Mucosa of descending colon (tissue), 3 donors: ENCODE results near the gene KCTD14. TPM values are rescaled to one million over a fixed set of nuclear protein-coding genes. Genes with fewer than 3 reads are reported as not detected.

Experiments
- ATAC-seq: fragments of 200-7000 bp; cut with Tn5 transposase; one replicate; pipeline ENCODE4 v1.9.1; 2020; ENCODE audit warnings: mild to moderate bottlenecking, moderate library complexity
- DNase-seq, 3 donors: peaks; one replicate each; pipeline ENCODE4 v3.0.0-alpha.2; 2020
- H3K36me3 ChIP-seq: fragments of 200-600 bp; one replicate; pipeline ENCODE4 v1.8.0; 2021; ENCODE audit warnings: low read depth, mild to moderate bottlenecking
- H3K4me1 ChIP-seq: fragments of 200-600 bp; one replicate; pipeline ENCODE4 v1.8.0; 2021; ENCODE audit warnings: low read depth, mild to moderate bottlenecking
- H3K4me3 ChIP-seq: fragments of 200-600 bp; one replicate; pipeline ENCODE4 v1.8.0; 2021; ENCODE audit warnings: mild to moderate bottlenecking
- H3K9me3 ChIP-seq: fragments of 200-600 bp; one replicate; pipeline ENCODE4 v1.8.0; 2021; ENCODE audit warnings: mild to moderate bottlenecking
- intact Hi-C, 2 donors: fragments of 100-400 bp; cut with DNase I in 1 of 2; cut with micrococcal nuclease in 1 of 2; formaldehyde crosslinking; loops; one replicate each; pipeline versions ENCODE4 v1.11.0 to v1.11.1; 2022; cut with DNase I, micrococcal nuclease
- total RNA-seq, 3 donors: library from RNA; stranded (reverse); fragmentation: NEBNext Ultra II Directional in 2 of 3; extraction: Animal tissue kit (Norgen Biotek cat#: 25700) in 2 of 3; gene quantifications; one replicate each; pipeline versions ENCODE4 v1.2.1 to v1.2.4, GENCODE V29; 2021 to 2023
- TF ChIP-seq, protein P1 (sequence below): fragments of 200-600 bp; IDR thresholded peaks from one replicate; pipeline ENCODE4 v1.8.0; 2022; ENCODE audit warnings: antibody characterized with exemption, mild to moderate bottlenecking
- donor health status: DM: no; HTN: no; CAD: no; lungs with moderate emphysema.
- donor health status: DM: no; HTN: no; CAD: no.
- donor health status: DM: no; HTN: yes; CAD: no.

KCTD14 gene
- total RNA-seq, 3 donors from 2014 or later = 4.3 to 13.2 (median 9.9) TPM

DNA sequence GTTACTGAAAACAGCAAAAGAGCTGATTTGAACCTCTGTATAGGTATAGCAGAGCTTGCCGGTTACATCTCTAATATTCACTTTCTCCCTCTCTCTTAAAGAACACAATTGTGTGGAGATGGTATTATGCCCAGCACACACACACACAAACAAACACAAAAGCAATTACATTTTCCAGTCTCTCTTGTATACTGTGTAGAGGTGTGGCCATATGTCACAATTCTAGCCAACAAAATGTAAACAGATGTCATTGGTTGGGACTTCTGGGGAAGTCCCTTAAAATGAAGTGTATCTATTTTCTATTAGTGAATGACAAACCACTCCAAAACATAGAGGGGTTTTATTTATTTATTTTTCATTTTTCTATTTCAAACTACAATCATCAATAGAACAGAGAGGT, 12.8 kb downstream of the KCTD14 start:
- H3K4me1 ChIP-seq = no peaks in the 10 kb centered on the region
- ATAC-seq = no peak
- H3K36me3 ChIP-seq = no peaks in the 10 kb centered on the region
- intact Hi-C loops = no loop called here
- no peak for DNase-seq
- TF ChIP-seq, protein P1, sequence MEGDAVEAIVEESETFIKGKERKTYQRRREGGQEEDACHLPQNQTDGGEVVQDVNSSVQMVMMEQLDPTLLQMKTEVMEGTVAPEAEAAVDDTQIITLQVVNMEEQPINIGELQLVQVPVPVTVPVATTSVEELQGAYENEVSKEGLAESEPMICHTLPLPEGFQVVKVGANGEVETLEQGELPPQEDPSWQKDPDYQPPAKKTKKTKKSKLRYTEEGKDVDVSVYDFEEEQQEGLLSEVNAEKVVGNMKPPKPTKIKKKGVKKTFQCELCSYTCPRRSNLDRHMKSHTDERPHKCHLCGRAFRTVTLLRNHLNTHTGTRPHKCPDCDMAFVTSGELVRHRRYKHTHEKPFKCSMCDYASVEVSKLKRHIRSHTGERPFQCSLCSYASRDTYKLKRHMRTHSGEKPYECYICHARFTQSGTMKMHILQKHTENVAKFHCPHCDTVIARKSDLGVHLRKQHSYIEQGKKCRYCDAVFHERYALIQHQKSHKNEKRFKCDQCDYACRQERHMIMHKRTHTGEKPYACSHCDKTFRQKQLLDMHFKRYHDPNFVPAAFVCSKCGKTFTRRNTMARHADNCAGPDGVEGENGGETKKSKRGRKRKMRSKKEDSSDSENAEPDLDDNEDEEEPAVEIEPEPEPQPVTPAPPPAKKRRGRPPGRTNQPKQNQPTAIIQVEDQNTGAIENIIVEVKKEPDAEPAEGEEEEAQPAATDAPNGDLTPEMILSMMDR = no peak
- H3K4me3 ChIP-seq = no peak overlapping the region
- H3K9me3 ChIP-seq = no peaks in the 10 kb centered on the region

DNA sequence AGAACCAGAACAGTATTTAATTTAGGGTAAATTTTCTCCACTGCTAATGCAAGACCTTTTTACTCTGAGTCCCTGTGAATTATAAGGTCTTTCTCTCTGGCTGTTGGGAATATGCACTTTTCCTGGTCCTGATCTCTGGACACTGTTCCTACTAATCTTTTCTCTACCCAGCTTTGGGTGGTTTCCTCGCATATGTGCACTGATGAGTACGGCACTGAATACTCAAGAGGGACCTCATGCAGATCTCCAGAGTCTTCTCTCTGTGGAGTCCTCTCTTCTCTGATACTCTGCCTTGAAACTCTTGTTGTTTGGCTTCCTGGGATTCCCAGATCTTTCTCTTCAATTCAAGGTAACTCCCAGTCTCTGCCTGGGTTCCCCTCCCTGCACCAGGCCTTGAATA, 14.0 kb downstream of the KCTD14 start:
- Histone ChIP-seq H3K36me3 (no peaks in the 10 kb centered on the region), H3K9me3 (no peaks in the 10 kb centered on the region), H3K4me3 (no peak overlapping the region), H3K4me1 (no peaks in the 10 kb centered on the region)
- TF ChIP-seq, protein P1 = no peak
- DNase-seq = no peak
- intact Hi-C loops = no loop called here
- ATAC-seq = no peak

- intact Hi-C loops = loop anchor here in 1 of 2 donors (5.0 kb wide), 1 partner anchor 178 kb away; the partner anchor contains the start of genes AAMDC and RSF1
- ATAC-seq (peak; percentile 86), DNase-seq (peak in 1 of 3 donors; percentile 50)
- TF ChIP-seq, protein P1 = peak; percentile 41
- peaks cover 3% of the 10 kb centered on the region for H3K4me1 ChIP-seq
- H3K4me3 ChIP-seq = no peak overlapping the region
- no peaks in the 10 kb centered on the region for H3K36me3 ChIP-seq
- H3K9me3 ChIP-seq = no peaks in the 10 kb centered on the region
Observed at GRCh38 chr11:78000193-78000592, 22.9 kb downstream of the KCTD14 start.

DNA sequence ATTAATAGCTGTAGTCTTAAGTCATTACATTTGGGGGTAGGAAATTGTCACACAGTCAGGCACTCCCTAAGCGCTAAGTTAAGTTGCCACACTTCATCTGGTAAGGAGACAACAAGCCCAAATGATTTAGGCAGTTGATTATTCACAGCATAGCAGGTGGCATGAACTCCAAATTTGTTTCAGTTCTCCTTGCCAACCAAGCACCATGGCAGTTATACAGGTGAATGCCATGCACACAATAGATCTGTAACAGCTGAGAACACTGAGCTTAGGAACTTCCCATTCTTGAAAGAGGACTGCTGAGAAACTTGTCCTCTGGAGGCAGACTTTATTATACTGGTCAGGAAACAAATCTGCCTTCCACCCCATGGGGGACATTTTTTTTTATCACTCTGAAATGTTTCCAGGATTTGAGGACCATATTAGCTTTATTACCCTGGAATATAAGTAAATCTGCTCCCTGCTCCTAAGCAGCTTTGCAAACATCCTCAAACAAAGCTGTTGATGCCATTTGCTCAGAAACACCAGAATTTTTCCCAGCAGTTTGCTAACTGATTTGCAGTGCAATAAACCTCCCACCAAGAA, 23.5 kb downstream of the KCTD14 start:
- no peaks in the 10 kb centered on the region for H3K9me3 ChIP-seq
- DNase-seq (no peak), ATAC-seq (no peak)
- TF ChIP-seq, protein P1 = no peak
- H3K36me3 ChIP-seq = peaks cover 4% of the 10 kb centered on the region
- H3K4me1 ChIP-seq = peaks cover 4% of the 10 kb centered on the region
- intact Hi-C loops = loop anchor here in 1 of 2 donors (5.0 kb wide), 1 partner anchor 177 kb away; the partner anchor contains the start of genes AAMDC and RSF1
- no peak overlapping the region for H3K4me3 ChIP-seq

DNA sequence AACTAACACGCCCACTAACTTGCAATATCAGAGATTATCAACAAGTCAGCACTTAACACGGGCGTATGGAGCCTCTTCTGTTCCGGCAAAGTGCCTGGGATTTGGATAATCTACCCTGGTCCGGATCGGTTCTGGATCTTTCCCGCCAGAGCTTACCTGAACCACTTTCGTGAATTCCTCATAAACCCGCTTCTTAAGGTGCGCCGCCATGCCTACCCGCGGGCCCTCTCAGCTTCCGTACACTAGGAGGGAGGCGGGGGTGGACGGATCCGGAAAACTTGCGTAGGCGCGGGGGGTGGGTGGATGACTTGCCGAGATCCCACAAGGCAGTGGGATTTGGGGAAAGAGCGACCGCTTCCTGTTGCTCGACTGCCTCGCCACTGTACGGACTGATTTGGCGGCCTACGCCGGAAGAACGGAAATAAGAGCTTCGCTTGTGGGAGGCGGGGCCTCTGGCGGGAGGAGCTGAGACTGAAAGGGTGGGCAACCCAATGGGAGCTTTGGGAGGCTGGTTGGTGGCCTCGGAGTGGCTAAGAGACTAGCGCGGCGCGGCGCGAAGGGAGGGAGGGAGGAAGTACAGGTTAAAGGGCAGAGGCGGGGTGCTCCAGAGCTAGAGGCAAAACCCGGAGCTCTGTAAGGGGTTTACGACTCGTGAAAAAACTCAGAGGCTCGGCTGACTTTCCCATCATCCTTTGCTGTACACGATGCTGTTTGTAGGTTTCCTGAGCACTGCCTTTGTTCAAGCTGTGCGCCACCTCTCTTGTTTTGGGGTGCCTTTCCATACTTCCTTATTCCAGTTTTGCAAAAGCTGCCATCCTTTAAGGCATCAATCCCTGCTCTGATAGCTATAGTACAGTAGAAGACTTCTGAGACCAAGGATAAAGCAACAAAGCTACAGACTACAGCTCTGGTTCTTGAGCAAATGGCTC, 28.4 kb downstream of the KCTD14 start, which contains the start of gene INTS4:
TSS of gene INTS4 (minus strand) at position 235 of the 929 bp plus-strand sequence. CDS start at position 210, 25 bp downstream.
- intact Hi-C loops = no loop called here
- TF ChIP-seq, protein P1 = no peak
- H3K9me3 ChIP-seq = no peaks in the 10 kb centered on the region
- H3K4me3 ChIP-seq = peak within 1 kb of the TSS; percentile 29
- DNase-seq = peak; percentile 99
- peaks cover 9% of the 10 kb centered on the region for H3K4me1 ChIP-seq
- H3K36me3 ChIP-seq = peaks cover 5% of the 10 kb centered on the region
- ATAC-seq = peak; percentile 99
